Amygdala (tissue), 56 donors: Measurements from ENCODE around the gene SZT2.

ENCODE experiments used
- DNase-seq, 56 donors: peaks; one replicate each; lab custom pipeline; 2025; lab: John Stamatoyannopoulos, UW

The SZT2 gene

GRCh38 chr1:43421976-43422750 is 32.5 kb downstream of the SZT2 start:
- no peak for DNase-seq

GRCh38 chr1:43422995-43423671 is 33.4 kb downstream of the SZT2 start:
- DNase-seq: no peak

GRCh38 chr1:43423672-43424550 is 34.2 kb downstream of the SZT2 start:
- no peak for DNase-seq

- DNase-seq: no peak
Observed at GRCh38 chr1:43425045-43425444, 35.3 kb downstream of the SZT2 start.

GRCh38 chr1:43426221-43426620 is 36.5 kb downstream of the SZT2 start:
- no peak for DNase-seq

- DNase-seq: no peak
Observed at GRCh38 chr1:43427524-43427923, 37.8 kb downstream of the SZT2 start.

- no peak for DNase-seq
Observed at GRCh38 chr1:43427941-43428340, 38.2 kb downstream of the SZT2 start.

GRCh38 chr1:43430831-43431230 is 41.1 kb downstream of the SZT2 start:
- no peak for DNase-seq

- no peak for DNase-seq
Observed at GRCh38 chr1:43431676-43432075, 42.0 kb downstream of the SZT2 start.

- no peak for DNase-seq
Observed at GRCh38 chr1:43432171-43432860, 42.6 kb downstream of the SZT2 start.

- no peak for DNase-seq
Observed at GRCh38 chr1:43432907-43433306, 43.2 kb downstream of the SZT2 start.

- no peak for DNase-seq
Observed at GRCh38 chr1:43434256-43434655, 44.6 kb downstream of the SZT2 start.

GRCh38 chr1:43435146-43436145 is 45.7 kb downstream of the SZT2 start:
- peak in 2 of 56 donors; percentile 7 to 13 for DNase-seq

GRCh38 chr1:43436371-43436770 is 46.7 kb downstream of the SZT2 start:
- no peak for DNase-seq

- DNase-seq: no peak
Observed at GRCh38 chr1:43437031-43437973, 47.6 kb downstream of the SZT2 start.

- no peak for DNase-seq
Observed at GRCh38 chr1:43438006-43438405, 48.3 kb downstream of the SZT2 start.

- no peak for DNase-seq
Observed at GRCh38 chr1:43438576-43438952, 48.9 kb downstream of the SZT2 start.

- DNase-seq: no peak
Observed at GRCh38 chr1:43438953-43439581, 49.4 kb downstream of the SZT2 start.
